ENCODE data around the gene OXCT2. TPM values are rescaled to one million over a fixed set of nuclear protein-coding genes. Genes with fewer than 3 reads are reported as not detected.
"Not testable (repeated sequence)": the region's sequence is repeated elsewhere in the genome, so short reads cannot be mapped to it uniquely, and the experiment has no call there.

Gene OXCT2
- total RNA-seq, 2 experiments from 2014 or later = not detected

- ChIA-PET CTCF (interaction anchor here (0.9 kb wide), 1 partner anchor 17 kb away, joined by 3 read pairs; no protein-coding TSS in a partner anchor), POLR2A (no interaction called here)
- Mint-ChIP-seq H3K27me3 (peaks cover 8% of the 10 kb centered on the region), H3K9me3 (no peaks in the 10 kb centered on the region), H3K27ac (no peak overlapping the region), H3K36me3 (ENCODE audit: low read depth) (no peaks in the 10 kb centered on the region), H3K4me3 (no peak overlapping the region), H3K4me1 (no peaks in the 10 kb centered on the region)
- no peak for DNase-seq
These were observed 10.2 kb upstream of the OXCT2 start for GRCh38 chr1:39781349-39781715.

GRCh38 chr1:39779821-39780220 lies 8.7 kb upstream of the OXCT2 start:
- Mint-ChIP-seq H3K4me3 (no peak overlapping the region), H3K27ac (no peak overlapping the region), H3K9me3 (no peaks in the 10 kb centered on the region), H3K4me1 (no peaks in the 10 kb centered on the region), H3K27me3 (peaks cover 4% of the 10 kb centered on the region), H3K36me3 (ENCODE audit: low read depth) (no peaks in the 10 kb centered on the region)
- ChIA-PET POLR2A (no interaction called here), CTCF (no interaction called here)
- DNase-seq = no peak

- no peaks in the 10 kb centered on the region for H3K4me1 Mint-ChIP-seq
- H3K9me3 Mint-ChIP-seq = no peaks in the 10 kb centered on the region
- no peak for DNase-seq
- H3K27me3 Mint-ChIP-seq = peaks cover 4% of the 10 kb centered on the region
- CTCF ChIA-PET = no interaction called here
- POLR2A ChIA-PET = no interaction called here
- no peaks in the 10 kb centered on the region for H3K36me3 Mint-ChIP-seq (ENCODE audit: low read depth)
- no peak overlapping the region for H3K4me3 Mint-ChIP-seq
- H3K27ac Mint-ChIP-seq = no peak overlapping the region
These were observed 8.0 kb upstream of the OXCT2 start for GRCh38 chr1:39779137-39779536.

DNA sequence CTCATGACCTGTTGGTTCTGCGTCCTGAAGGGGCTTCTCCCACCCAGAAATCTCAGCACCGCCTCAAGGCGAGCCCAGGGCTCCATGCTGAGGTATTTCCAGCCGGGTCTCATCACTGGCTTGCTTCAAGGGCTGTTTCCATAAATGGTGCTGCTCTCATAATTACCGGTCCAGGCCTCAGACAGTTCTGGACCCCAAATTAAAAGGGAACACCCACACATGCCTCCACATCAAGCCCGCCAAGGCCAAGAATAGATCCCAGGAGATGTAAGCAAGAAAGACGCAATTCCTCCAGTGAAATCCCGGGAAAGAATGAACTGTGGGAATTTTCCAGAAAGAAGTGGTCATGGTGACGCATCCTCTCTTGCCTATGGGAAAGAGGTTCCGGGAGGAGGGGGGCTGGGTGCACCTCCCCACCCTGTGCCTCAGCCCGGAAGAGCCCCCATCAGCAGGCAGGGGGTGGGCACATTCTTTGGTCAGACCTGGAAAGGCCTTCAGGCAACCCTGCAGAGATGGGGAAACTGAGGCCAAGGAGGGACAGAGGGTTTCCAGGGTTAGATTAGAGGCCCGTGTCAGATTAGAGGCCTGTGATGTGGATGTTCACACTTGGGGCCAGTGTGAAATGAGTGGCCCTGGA lies 7.4 kb upstream of the OXCT2 start:
- H3K9me3 Mint-ChIP-seq; POLR2A ChIA-PET; H3K4me1 Mint-ChIP-seq; H3K27ac Mint-ChIP-seq; DNase-seq; CTCF ChIA-PET; H3K36me3 Mint-ChIP-seq (ENCODE audit: low read depth); H3K4me3 Mint-ChIP-seq; H3K27me3 Mint-ChIP-seq: not testable (repeated sequence)

DNA sequence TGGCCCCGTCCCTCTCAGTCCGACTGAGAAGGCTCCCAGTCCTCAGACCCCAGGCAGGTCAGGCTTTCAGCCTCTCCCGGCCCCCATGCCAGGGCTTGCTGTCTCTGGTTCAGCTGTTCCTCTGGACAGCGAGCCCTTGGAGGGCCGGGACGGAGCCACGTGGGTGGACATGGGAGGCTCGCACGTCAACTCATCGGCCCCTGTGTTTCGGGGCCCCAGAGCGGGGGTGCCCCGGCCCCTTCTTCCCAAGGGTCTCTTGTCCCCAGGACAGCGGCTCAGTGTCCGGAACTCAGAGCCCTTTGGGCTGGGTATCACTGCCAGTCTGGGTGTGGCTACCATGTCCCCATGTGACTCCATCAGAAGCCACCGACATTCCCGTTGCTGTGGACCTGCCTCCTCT lies 6.7 kb upstream of the OXCT2 start:
- H3K4me3 Mint-ChIP-seq; H3K27me3 Mint-ChIP-seq; CTCF ChIA-PET; H3K9me3 Mint-ChIP-seq; POLR2A ChIA-PET; H3K36me3 Mint-ChIP-seq (ENCODE audit: low read depth); H3K27ac Mint-ChIP-seq; H3K4me1 Mint-ChIP-seq; DNase-seq: not testable (repeated sequence)

GRCh38 chr1:39777306-39777705 lies 6.2 kb upstream of the OXCT2 start:
- ChIA-PET POLR2A (no interaction called here), CTCF (no interaction called here)
- H3K4me1 Mint-ChIP-seq = no peaks in the 10 kb centered on the region

GRCh38 chr1:39776886-39777285 lies 5.7 kb upstream of the OXCT2 start:
- ChIA-PET POLR2A (no interaction called here), CTCF (no interaction called here)
- Mint-ChIP-seq H3K9me3 (no peaks in the 10 kb centered on the region), H3K36me3 (ENCODE audit: low read depth) (no peaks in the 10 kb centered on the region), H3K27ac (no peak overlapping the region), H3K4me3 (no peak overlapping the region), H3K27me3 (peaks cover 4% of the 10 kb centered on the region), H3K4me1 (no peaks in the 10 kb centered on the region)
- DNase-seq = no peak

More at GRCh38 chr1:39777306-39777705, 6.2 kb upstream of the OXCT2 start:
- Mint-ChIP-seq H3K27me3 (peaks cover 4% of the 10 kb centered on the region), H3K4me3 (no peak overlapping the region), H3K9me3 (no peaks in the 10 kb centered on the region), H3K27ac (no peak overlapping the region), H3K36me3 (ENCODE audit: low read depth) (no peaks in the 10 kb centered on the region)
- no peak for DNase-seq

DNA sequence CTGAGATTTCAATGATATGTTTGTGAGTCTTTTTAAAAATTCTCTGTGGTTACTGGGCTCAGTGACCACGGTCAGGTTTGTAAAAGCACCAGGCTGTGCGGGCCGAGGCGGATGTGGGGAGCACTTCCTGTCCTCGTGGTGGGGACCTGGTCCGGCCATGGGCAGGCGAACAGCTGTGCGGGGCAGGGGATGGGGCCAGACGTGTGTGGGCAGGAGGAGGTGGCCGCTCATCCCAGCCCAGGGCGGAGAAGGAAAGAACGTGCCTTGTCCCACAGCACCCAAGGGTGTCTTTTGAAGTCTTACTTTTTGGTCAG lies 5.2 kb upstream of the OXCT2 start:
- Mint-ChIP-seq H3K36me3 (ENCODE audit: low read depth) (no peaks in the 10 kb centered on the region), H3K27ac (no peak overlapping the region), H3K9me3 (no peaks in the 10 kb centered on the region), H3K27me3 (peaks cover 4% of the 10 kb centered on the region), H3K4me1 (no peaks in the 10 kb centered on the region), H3K4me3 (no peak overlapping the region)
- no peak for DNase-seq
- ChIA-PET CTCF (no interaction called here), POLR2A (no interaction called here)

- H3K27ac Mint-ChIP-seq; H3K4me1 Mint-ChIP-seq; H3K27me3 Mint-ChIP-seq; CTCF ChIA-PET; DNase-seq; H3K36me3 Mint-ChIP-seq (ENCODE audit: low read depth); POLR2A ChIA-PET; H3K4me3 Mint-ChIP-seq; H3K9me3 Mint-ChIP-seq: not testable (repeated sequence)
These were observed 4.7 kb upstream of the OXCT2 start for GRCh38 chr1:39775676-39776399.

- H3K9me3 Mint-ChIP-seq; DNase-seq; H3K27me3 Mint-ChIP-seq; H3K36me3 Mint-ChIP-seq (ENCODE audit: low read depth); POLR2A ChIA-PET; H3K27ac Mint-ChIP-seq; H3K4me3 Mint-ChIP-seq; CTCF ChIA-PET; H3K4me1 Mint-ChIP-seq: not testable (repeated sequence)
These were observed 4.0 kb upstream of the OXCT2 start for GRCh38 chr1:39775141-39775540.

DNA sequence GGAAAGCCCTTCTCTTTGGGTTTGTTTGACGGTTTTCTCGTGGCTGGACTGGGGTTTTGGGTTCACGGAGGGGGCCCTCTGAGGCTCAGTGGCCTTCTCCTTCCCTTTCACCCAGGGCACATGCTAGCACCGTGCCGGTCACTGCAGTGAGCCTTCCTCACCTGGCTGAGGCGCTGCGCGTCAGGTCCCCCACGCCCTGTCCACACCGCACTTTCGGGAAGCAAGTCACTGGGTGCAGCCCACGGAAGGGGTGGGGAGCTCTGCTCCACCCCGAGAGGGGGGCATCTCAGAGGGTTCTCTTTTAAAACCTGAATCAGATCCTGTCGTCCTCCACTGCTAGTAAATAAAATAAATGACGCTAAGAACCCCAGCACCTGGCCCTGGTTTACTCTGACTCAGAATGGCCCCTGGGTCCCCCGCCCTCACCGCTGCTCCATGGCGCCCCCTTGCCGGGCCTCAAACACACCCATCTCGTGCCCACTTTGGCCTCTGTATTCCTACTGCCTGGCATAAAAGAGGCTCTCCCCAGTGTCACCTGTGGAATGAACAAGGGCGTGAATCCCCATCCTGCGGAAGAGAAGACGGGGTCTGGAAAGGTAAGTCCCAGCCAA lies 2.3 kb upstream of the OXCT2 start:
- POLR2A ChIA-PET, H3K27me3 Mint-ChIP-seq, H3K4me1 Mint-ChIP-seq: not testable (repeated sequence)

DNA sequence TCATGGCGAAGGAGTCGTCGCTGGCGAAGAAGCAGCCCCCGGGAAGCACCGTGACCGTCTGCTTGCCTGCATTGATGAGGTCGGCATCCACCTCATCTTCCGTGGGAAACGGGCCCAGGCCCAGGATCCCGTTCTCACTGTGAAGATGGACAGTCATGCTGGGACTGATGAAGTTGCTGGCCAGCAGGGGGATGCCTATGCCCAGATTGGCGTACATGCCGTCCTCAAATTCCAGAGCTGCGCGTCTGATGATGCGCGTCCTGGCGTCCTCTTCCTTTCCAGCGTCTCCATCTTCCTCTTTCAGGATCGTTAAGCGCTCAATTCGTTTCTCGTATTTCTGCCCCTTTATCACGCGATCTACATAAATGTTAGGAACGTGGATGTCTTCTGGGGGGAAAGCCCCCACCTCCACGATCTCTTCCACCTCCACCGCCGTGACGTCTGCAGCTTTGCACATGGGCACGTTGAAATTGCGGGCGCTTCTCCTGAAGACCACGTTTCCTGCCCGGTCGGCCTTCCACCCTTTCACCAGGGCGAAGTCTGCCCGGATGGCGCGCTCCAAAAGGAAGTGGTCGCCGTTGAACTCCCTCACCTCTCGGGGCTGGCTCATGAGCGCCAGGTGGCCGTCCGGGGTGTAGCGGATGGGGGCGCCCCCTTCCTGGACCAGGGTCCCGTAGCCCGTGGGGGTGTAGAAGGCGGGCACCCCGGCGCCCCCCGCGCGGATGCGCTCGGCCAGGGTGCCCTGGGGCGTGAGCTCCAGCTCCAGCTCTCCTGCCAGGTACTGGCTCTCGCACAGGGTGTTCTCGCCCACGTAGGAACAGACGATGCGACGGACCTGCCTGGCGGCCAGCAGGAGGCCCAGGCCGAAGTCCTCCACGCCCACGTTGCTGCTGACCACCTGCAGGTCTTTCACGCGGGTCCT lies 787 bp downstream of the OXCT2 start:
- H3K36me3 Mint-ChIP-seq (ENCODE audit: low read depth); DNase-seq; H3K4me1 Mint-ChIP-seq; H3K9me3 Mint-ChIP-seq; H3K27me3 Mint-ChIP-seq; POLR2A ChIA-PET; CTCF ChIA-PET; H3K27ac Mint-ChIP-seq: not testable (repeated sequence)
- peak overlapping the region; percentile 41 for H3K4me3 Mint-ChIP-seq

More for the DNA sequence above, 2.3 kb upstream of the OXCT2 start:
- H3K27ac Mint-ChIP-seq; CTCF ChIA-PET; H3K36me3 Mint-ChIP-seq (ENCODE audit: low read depth); H3K9me3 Mint-ChIP-seq; H3K4me3 Mint-ChIP-seq; DNase-seq: not testable (repeated sequence)

GRCh38 chr1:39769502-39769901 lies 1.6 kb downstream of the OXCT2 start:
- CTCF ChIA-PET; H3K4me3 Mint-ChIP-seq; H3K27me3 Mint-ChIP-seq; H3K4me1 Mint-ChIP-seq; H3K27ac Mint-ChIP-seq; H3K9me3 Mint-ChIP-seq; DNase-seq; POLR2A ChIA-PET; H3K36me3 Mint-ChIP-seq (ENCODE audit: low read depth): not testable (repeated sequence)

Measured in activated CD4-positive, alpha-beta T cell treated with anti-CD3 and anti-CD28 coated beads, Interleukin-2, amount 10 ng/mL, durations not matched to agents 7 days and 5 days (primary cell).